HepG2 (cell line): ENCODE data around the gene KRTDAP. TPM values are rescaled to one million over a fixed set of nuclear protein-coding genes. Genes with fewer than 3 reads are reported as not detected.
A peak's percentile ranks its signal among the peaks of the same experiment; 100 is the strongest.

Experiments
- ATAC-seq: fragments of 200-7000 bp; cut with Tn5 transposase; 3 replicates; pipeline ENCODE4 v1.9.1; 2020; ENCODE audit warnings: mild to moderate bottlenecking, moderate library complexity
- BruUV-seq: library from RNA; stranded (reverse); fragments of 400-500 nt; replicated peaks from 2 replicates; lab custom pipeline; 2021; lab: Mats Ljungman, UMichigan
- CTCF ChIA-PET: fragments of 300-600 bp; formaldehyde crosslinking; extraction: SDS; loops from one replicate; lab custom pipeline; 2021; ENCODE audit warnings: low total read pairs, inconsistent platforms, low intra/inter-chr PET ratio; lab: Yijun Ruan, JAX
- POLR2A ChIA-PET: fragments of 350-600 bp; sonication (Branson Sonifier 250); formaldehyde crosslinking; loops from one replicate; lab custom pipeline; 2020; ENCODE audit warnings: antibody characterized with exemption, inconsistent platforms; lab: Yijun Ruan, JAX
- DNase-seq: peaks from one replicate; pipeline ENCODE4 v3.0.0-alpha.2; 2015; ENCODE audit warnings: low spot score
- FAIRE-seq: peaks from 3 replicates; lab custom pipeline; 2011; peaks lifted over from hg19 to GRCh38; lab: Jason Lieb, UNC
- H2AFZ ChIP-seq: one replicate; pipeline ENCODE4 v1.6.1; 2011; ENCODE audit warnings: low read length, inconsistent platforms
- H3K27ac ChIP-seq: fragments of 300-600 bp; 3 replicates; pipeline ENCODE4 v1.8.0; 2011; ENCODE audit warnings: mixed run types, mild to moderate bottlenecking, mixed read lengths, low read length, inconsistent platforms; ENCODE audit not compliant: insufficient read depth; ENCODE audit errors: extremely low read length
- H3K27me3 ChIP-seq, 2 experiments: fragments of 200-600 bp in 1 of 2; 2 replicates in 1 of 2; 3 replicates in 1 of 2; pipeline versions ENCODE4 v1.6.0 to v1.8.0; 2011; ENCODE audit warnings: low read length in 2 of 2, mild to moderate bottlenecking in 2 of 2, moderate library complexity in 2 of 2, inconsistent platforms in 1 of 2; ENCODE audit not compliant: insufficient read depth in 2 of 2, control insufficient read depth in 1 of 2
- H3K36me3 ChIP-seq, 2 experiments: fragments of 200-600 bp in 1 of 2; replicated peaks in 1 of 2; 2 replicates in 1 of 2; 3 replicates in 1 of 2; pipeline versions ENCODE4 v1.5.1 to v1.8.0; 2011; ENCODE audit warnings: low read length in 2 of 2, inconsistent platforms in 1 of 2; ENCODE audit not compliant: insufficient read depth in 2 of 2, control insufficient read depth in 1 of 2
- H3K4me1 ChIP-seq: 2 replicates; pipeline ENCODE4 v1.5.1; 2012; ENCODE audit warnings: low read length, inconsistent platforms; ENCODE audit not compliant: insufficient read depth
- H3K4me2 ChIP-seq: 2 replicates; pipeline ENCODE4 v1.6.0; 2011; ENCODE audit warnings: low read depth, low read length, inconsistent platforms
- H3K4me3 ChIP-seq, 3 experiments: fragments of 200-600 bp in 1 of 3; sonication (generic), shearing (Covaris generic) in 1 of 3; replicated peaks in 1 of 3; 2 replicates each; pipeline ENCODE4 v1.5.1; 2011 to 2016; ENCODE audit warnings: low read length in 3 of 3, inconsistent platforms in 2 of 3, low read depth in 2 of 3, mild to moderate bottlenecking in 2 of 3, control low read depth in 1 of 3, mixed read lengths in 1 of 3; ENCODE audit not compliant: insufficient read depth in 1 of 3
- H3K79me2 ChIP-seq: one replicate; pipeline ENCODE4 v1.6.1; 2011; ENCODE audit warnings: low read length, inconsistent platforms; ENCODE audit not compliant: insufficient read depth
- H3K9ac ChIP-seq: 2 replicates; pipeline ENCODE4 v1.6.0; 2011; ENCODE audit warnings: mild to moderate bottlenecking, low read depth, low read length, inconsistent platforms; ENCODE audit not compliant: insufficient read depth
- H3K9me3 ChIP-seq: 2 replicates; pipeline ENCODE4 v1.5.1; 2012; ENCODE audit warnings: mild to moderate bottlenecking, low read length
- H4K20me1 ChIP-seq: 2 replicates; pipeline ENCODE4 v1.6.0; 2011; ENCODE audit warnings: inconsistent platforms, mild to moderate bottlenecking, low read length, moderate library complexity; ENCODE audit not compliant: insufficient read depth
- ELF3 ChIP-seq: IDR thresholded peaks from 2 replicates; pipeline ENCODE4 v1.6.1; 2016; ENCODE audit warnings: missing genetic modification reagents, missing compliant biosample characterization
- ETV5 ChIP-seq: IDR thresholded peaks from 2 replicates; pipeline ENCODE4 v1.6.1; 2018; ENCODE audit warnings: missing biosample characterization, missing genetic modification reagents, inconsistent platforms, borderline replicate concordance
- FLYWCH1 ChIP-seq: sonication (generic); formaldehyde crosslinking; IDR thresholded peaks from 2 replicates; pipeline ENCODE4 v1.8.1; 2023; ENCODE audit warnings: mild to moderate bottlenecking, missing genetic modification reagents
- FOXO1 ChIP-seq: sonication (generic); formaldehyde crosslinking; IDR thresholded peaks from 2 replicates; pipeline ENCODE4 v1.4.0; 2020; ENCODE audit warnings: missing genetic modification reagents
- GATAD2A ChIP-seq: IDR thresholded peaks from 2 replicates; pipeline ENCODE4 v1.6.1; 2016
- IRF2 ChIP-seq: IDR thresholded peaks from 2 replicates; pipeline ENCODE4 v1.6.1; 2018; ENCODE audit warnings: missing genetic modification reagents, missing compliant biosample characterization
- KAT8 ChIP-seq: IDR thresholded peaks from 2 replicates; pipeline ENCODE4 v1.6.1; 2016; ENCODE audit warnings: missing genetic modification reagents, missing compliant biosample characterization
- NR2F6 ChIP-seq, 2 experiments: IDR thresholded peaks; 2 replicates each; pipeline ENCODE4 v1.6.1; 2016; ENCODE audit warnings: antibody characterized with exemption in 1 of 2, mild to moderate bottlenecking in 1 of 2
- RARA ChIP-seq: IDR thresholded peaks from 2 replicates; pipeline ENCODE4 v1.6.1; 2016; ENCODE audit warnings: missing genetic modification reagents, missing compliant biosample characterization
- REPIN1 ChIP-seq: sonication (generic); formaldehyde crosslinking; IDR thresholded peaks from 2 replicates; pipeline ENCODE4 v1.8.0; 2022; ENCODE audit warnings: missing genetic modification reagents, low read depth, mild to moderate bottlenecking, borderline replicate concordance
- RXRB ChIP-seq: IDR thresholded peaks from 2 replicates; pipeline ENCODE4 v1.6.1; 2016; ENCODE audit warnings: borderline replicate concordance, missing genetic modification reagents, missing compliant biosample characterization
- SMC3 ChIP-seq: IDR thresholded peaks from 2 replicates; pipeline ENCODE4 v1.6.1; 2011; ENCODE audit warnings: low read length, improper control_type of control experiment
- ZBTB7A ChIP-seq: sonication (generic); formaldehyde crosslinking; IDR thresholded peaks from 2 replicates; pipeline ENCODE4 v1.8.0; 2022; ENCODE audit warnings: mild to moderate bottlenecking, missing genetic modification reagents
- ZC3H13 ChIP-seq: sonication (generic); formaldehyde crosslinking; IDR thresholded peaks from 2 replicates; pipeline ENCODE4 v1.8.1; 2023; ENCODE audit warnings: mild to moderate bottlenecking, missing genetic modification reagents, moderate library complexity
- ZNF30 ChIP-seq: sonication (generic); formaldehyde crosslinking; IDR thresholded peaks from 2 replicates; pipeline ENCODE4 v1.5.0; 2020; ENCODE audit warnings: mild to moderate bottlenecking, missing genetic modification reagents
- ZNF614 ChIP-seq: IDR thresholded peaks from 2 replicates; pipeline ENCODE4 v1.6.1; 2018; ENCODE audit warnings: missing biosample characterization, missing genetic modification reagents, inconsistent platforms, borderline replicate concordance
- ZNF772 ChIP-seq: sonication (generic); formaldehyde crosslinking; IDR thresholded peaks from 2 replicates; pipeline ENCODE4 v1.5.0; 2020; ENCODE audit warnings: mild to moderate bottlenecking, missing genetic modification reagents
- ZNF83 ChIP-seq: sonication (generic); formaldehyde crosslinking; IDR thresholded peaks from 2 replicates; pipeline ENCODE4 v1.4.0; 2020; ENCODE audit warnings: missing genetic modification reagents, mild to moderate bottlenecking, borderline replicate concordance
- WGBS: methylation state at CpG from one replicate; pipeline ENCODE4 v1.1.6; 2017; ENCODE audit warnings: low lambda C conversion rate; 5-methylcytosine and 5-hydroxymethylcytosine counted together
- in situ Hi-C: cut with HindIII; loops from 2 replicates; pipeline ENCODE4 v1.10.0; 2017; ENCODE audit warnings: low pct_unique_long_range_greater_than_20kb; ENCODE audit not compliant: extremely low pct_ligation_motif_present
- intact Hi-C: fragments of 100-400 bp; cut with micrococcal nuclease; formaldehyde crosslinking; loops from one replicate; pipeline ENCODE4 v1.10.0; 2022; ENCODE audit not compliant: unreplicated experiment
- polyA plus RNA-seq, 8 experiments: library from polyadenylated mRNA; depleted of rRNA in 3 of 8; stranded (reverse) in 7 of 8; unstranded in 1 of 8; fragments of >200 nt; fragmentation: Illumina TruSeq in 4 of 8; extraction: Trizol in 4 of 8; gene quantifications; 2 replicates each; pipeline versions ENCODE4 v1.2.1 to v1.2.3, GENCODE V29; 2011 to 2016; ENCODE audit warnings: low read depth in 4 of 8, missing spikeins in 1 of 8, mixed read lengths in 1 of 8; ENCODE audit not compliant: insufficient read depth in 1 of 8
- total RNA-seq, 5 experiments: library from RNA; depleted of rRNA; stranded (reverse); fragments of >200 nt; fragmentation: Illumina TruSeq; extraction: Trizol; gene quantifications; 2 replicates each; pipeline ENCODE4 v1.2.3, GENCODE V29; 2016; ENCODE audit warnings: low read depth in 1 of 5
- TF ChIP-seq, protein P1 (sequence below): IDR thresholded peaks from 2 replicates; pipeline ENCODE4 v1.6.1; 2016; ENCODE audit warnings: low read depth, borderline replicate concordance
- TF ChIP-seq, protein P2 (sequence below): sonication (generic); formaldehyde crosslinking; IDR thresholded peaks from 2 replicates; pipeline ENCODE4 v1.5.1; 2020; ENCODE audit warnings: missing genetic modification reagents, mild to moderate bottlenecking, borderline replicate concordance

KRTDAP gene
- total and polyA plus RNA-seq, 2 of the 13 experiments (the other 11 are each of a cell fraction or from before 2014, with no cell fraction given): 0.86 to 1.5 TPM

DNA sequence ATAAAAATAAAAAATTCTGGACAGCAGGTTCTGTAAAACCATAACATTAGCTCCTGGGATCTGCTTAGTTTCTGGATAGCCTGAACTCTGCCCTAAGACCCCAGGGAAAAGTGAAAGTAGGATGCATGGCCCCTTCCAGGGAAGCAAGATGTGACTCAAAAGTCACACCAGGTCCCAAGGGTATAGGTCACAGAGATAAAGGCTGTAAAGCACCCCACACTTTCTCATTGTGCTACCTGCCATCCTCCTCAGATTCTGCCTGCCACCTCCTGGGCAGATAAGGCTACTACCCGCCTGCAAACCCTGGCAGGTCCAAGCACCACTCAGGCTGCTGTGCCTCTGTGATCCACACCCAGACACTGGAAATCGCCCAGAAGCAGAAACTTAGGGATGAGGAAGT is 21.6 kb downstream of the KRTDAP start (continued):
- TF ChIP-seq ZNF83 (CRISPR knock-in tag): no peak
- TF ChIP-seq KAT8 (CRISPR knock-in tag): peak; percentile 34; the same call in 1 of the 2 replicates
- peak; percentile 54; the same call in 1 of the 2 replicates for TF ChIP-seq FOXO1 (CRISPR knock-in tag)
- TF ChIP-seq ELF3: 0 out of 2 replicates have a peak, but pooled peaks have one; percentile 14
- peak; percentile 76; the same call in 1 of the 2 replicates for TF ChIP-seq RXRB (CRISPR knock-in tag)
- TF ChIP-seq, protein P1, sequence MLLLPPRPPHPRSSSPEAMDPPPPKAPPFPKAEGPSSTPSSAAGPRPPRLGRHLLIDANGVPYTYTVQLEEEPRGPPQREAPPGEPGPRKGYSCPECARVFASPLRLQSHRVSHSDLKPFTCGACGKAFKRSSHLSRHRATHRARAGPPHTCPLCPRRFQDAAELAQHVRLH (CRISPR knock-in tag): 0 out of 2 replicates have a peak, but pooled peaks have one; percentile 35
- TF ChIP-seq SMC3: peak; percentile 96
- TF ChIP-seq ETV5 (CRISPR knock-in tag): 0 out of 2 replicates have a peak, but pooled peaks have one; percentile 17
- 0 out of 2 replicates have a peak, but pooled peaks have one; percentile 55 for TF ChIP-seq REPIN1 (CRISPR knock-in tag)
- TF ChIP-seq RARA (CRISPR knock-in tag): 0 out of 2 replicates have a peak, but pooled peaks have one; percentile 27
- 0 out of 2 replicates have a peak, but pooled peaks have one; percentile 30 for TF ChIP-seq ZNF772 (CRISPR knock-in tag)
- TF ChIP-seq GATAD2A (CRISPR knock-in tag): peak; percentile 27; the same call in 1 of the 2 replicates
- TF ChIP-seq ZNF614 (CRISPR knock-in tag): 0 out of 2 replicates have a peak, but pooled peaks have one; percentile 50
- no peak for TF ChIP-seq ZC3H13 (CRISPR knock-in tag)
- peak; percentile 52; the same call in 1 of the 2 replicates for TF ChIP-seq NR2F6 (IDR thresholded peaks at IDR 0.05)
- TF ChIP-seq NR2F6 (CRISPR knock-in tag; IDR thresholded peaks at IDR 0.05): peak; percentile 63; the same call in 1 of the 2 replicates
- TF ChIP-seq, all 625 proteins: peak for 37

DNA sequence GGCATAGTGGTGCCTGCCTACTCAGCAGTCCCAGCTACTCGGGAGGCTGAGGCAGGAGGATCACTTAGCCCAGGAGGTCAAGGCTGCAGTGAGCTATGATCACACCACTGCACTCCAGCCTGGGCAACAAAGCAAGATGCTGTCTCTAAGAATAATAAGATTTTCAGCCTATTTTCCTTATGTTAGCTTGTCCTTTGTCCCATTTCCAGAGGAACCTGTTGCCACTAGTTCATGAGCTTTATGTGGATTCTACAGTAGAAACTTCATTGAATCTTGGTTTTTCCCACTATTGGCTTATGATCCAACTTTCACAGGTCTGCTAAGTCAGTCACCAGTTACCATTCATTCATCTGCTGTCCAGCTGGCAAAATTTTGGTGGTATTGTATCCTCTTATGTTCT is 24.0 kb downstream of the KRTDAP start:
- POLR2A ChIA-PET: no interaction called here
- ATAC-seq (no peak), DNase-seq (no peak), FAIRE-seq (no peak)
- in situ Hi-C loops (loop anchor here (5.0 kb wide), 1 partner anchor 114 kb away; no protein-coding TSS in a partner anchor), intact Hi-C loops (no loop called here)
- Histone ChIP-seq H3K36me3 (no peaks in the 10 kb centered on the region), H3K9ac (no peak overlapping the region), H4K20me1 (no peaks in the 10 kb centered on the region), H3K9me3 (no peaks in the 10 kb centered on the region), H3K27ac (no peak overlapping the region), H3K4me1 (peaks cover 54% of the 10 kb centered on the region), H2AFZ (no peak overlapping the region), H3K4me3 (no peak overlapping the region), H3K27me3 (no peaks in the 10 kb centered on the region), H3K79me2 (no peaks in the 10 kb centered on the region), H3K4me2 (no peak overlapping the region)
- no TSS peak for BruUV-seq
- TF ChIP-seq FLYWCH1 (CRISPR knock-in tag) (no peak), IRF2 (CRISPR knock-in tag) (no peak), ZBTB7A (CRISPR knock-in tag) (no peak), ZNF30 (no peak)
- TF ChIP-seq, protein P2, sequence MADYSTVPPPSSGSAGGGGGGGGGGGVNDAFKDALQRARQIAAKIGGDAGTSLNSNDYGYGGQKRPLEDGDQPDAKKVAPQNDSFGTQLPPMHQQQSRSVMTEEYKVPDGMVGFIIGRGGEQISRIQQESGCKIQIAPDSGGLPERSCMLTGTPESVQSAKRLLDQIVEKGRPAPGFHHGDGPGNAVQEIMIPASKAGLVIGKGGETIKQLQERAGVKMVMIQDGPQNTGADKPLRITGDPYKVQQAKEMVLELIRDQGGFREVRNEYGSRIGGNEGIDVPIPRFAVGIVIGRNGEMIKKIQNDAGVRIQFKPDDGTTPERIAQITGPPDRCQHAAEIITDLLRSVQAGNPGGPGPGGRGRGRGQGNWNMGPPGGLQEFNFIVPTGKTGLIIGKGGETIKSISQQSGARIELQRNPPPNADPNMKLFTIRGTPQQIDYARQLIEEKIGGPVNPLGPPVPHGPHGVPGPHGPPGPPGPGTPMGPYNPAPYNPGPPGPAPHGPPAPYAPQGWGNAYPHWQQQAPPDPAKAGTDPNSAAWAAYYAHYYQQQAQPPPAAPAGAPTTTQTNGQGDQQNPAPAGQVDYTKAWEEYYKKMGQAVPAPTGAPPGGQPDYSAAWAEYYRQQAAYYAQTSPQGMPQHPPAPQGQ (CRISPR knock-in tag): no peak
- 60% methylated on average over 1 of the region's 1 CpG for WGBS
- CTCF ChIA-PET: no interaction called here
